Psoas muscle (tissue), 8 donors: Measurements from ENCODE around the gene B3GALT4. TPM values are rescaled to one million over a fixed set of nuclear protein-coding genes. Genes with fewer than 3 reads are reported as not detected.
A peak's percentile ranks its signal among the peaks of the same experiment; 100 is the strongest.

Experiments used
- ATAC-seq, 4 donors: fragments of 200-7000 bp; cut with Tn5 transposase; one replicate each; pipeline ENCODE4 v1.9.1; 2020; ENCODE audit warnings: moderate library complexity in 3 of 4, mild to moderate bottlenecking in 2 of 4
- DNase-seq, 2 donors: peaks; one replicate each; pipeline ENCODE4 v3.0.0-alpha.2; 2020
- H3K27ac ChIP-seq: fragments of 200-600 bp; one replicate; pipeline ENCODE4 v1.8.0; 2022
- H3K27me3 ChIP-seq, 3 donors: fragments of 200-600 bp in 1 of 3; one replicate each; pipeline versions ENCODE4 v1.6.1 to v1.8.0; 2013 to 2022; ENCODE audit warnings: low read length in 2 of 3, mild to moderate bottlenecking in 2 of 3, moderate library complexity in 1 of 3; ENCODE audit not compliant: insufficient read depth in 3 of 3
- H3K36me3 ChIP-seq, 2 donors: fragments of 200-600 bp in 1 of 2; one replicate each; pipeline versions ENCODE4 v1.6.1 to v1.8.0; 2013 to 2022; ENCODE audit warnings: low read depth in 1 of 2, mild to moderate bottlenecking in 1 of 2, moderate library complexity in 1 of 2; ENCODE audit not compliant: insufficient read depth in 1 of 2
- H3K4me1 ChIP-seq: fragments of 200-600 bp; one replicate; pipeline ENCODE4 v1.8.0; 2022
- H3K4me3 ChIP-seq: fragments of 200-600 bp; one replicate; pipeline ENCODE4 v1.8.0; 2022; ENCODE audit warnings: mild to moderate bottlenecking
- H3K9me3 ChIP-seq: fragments of 200-600 bp; one replicate; pipeline ENCODE4 v1.8.0; 2022
- CTCF ChIP-seq: fragments of 200-600 bp; IDR thresholded peaks from one replicate; pipeline ENCODE4 v1.8.0; 2022; ENCODE audit warnings: antibody characterized with exemption
- WGBS, 3 donors: extraction: QIAGEN DNeasy Blood & Tissue Kit; methylation state at CpG; one replicate each; pipeline versions ENCODE4 v1.1.6 to v1.1.7; 2013; 5-methylcytosine and 5-hydroxymethylcytosine counted together
- intact Hi-C, 2 donors: fragments of 100-400 bp; cut with DNase I; formaldehyde crosslinking; loops; one replicate each; pipeline versions ENCODE4 v1.11.0 to v1.14.2; 2022
- polyA plus RNA-seq, 3 donors: library from polyadenylated mRNA; stranded (reverse); fragments of 200-250 nt; gene quantifications; one replicate each; pipeline ENCODE4 v1.2.3, GENCODE V29; 2013
- total RNA-seq, 4 donors: library from RNA; stranded (reverse); fragmentation: NEBNext Ultra II Directional in 2 of 4; extraction: Animal tissue kit (Norgen Biotek cat#: 25700) in 2 of 4; gene quantifications; one replicate each; pipeline versions ENCODE4 v1.2.1 to v1.2.4, GENCODE V29; 2021 to 2023
- donor health status: healthy with polysubstance abuse.
- donor health status: DM: no; HTN: no; CAD: no; lungs with moderate emphysema.
- donor health status: Bipolar disorder and iron deficiency.
- donor health status: healthy.
- donor health status: DM: yes; HTN: yes; CAD: no.
- donor health status: DM: no; HTN: no; CAD: no.
- donor health status: DM: no; HTN: no; CAD: no.
- donor health status: DM: yes; HTN: yes; CAD: no.

Gene B3GALT4
- total and polyA plus RNA-seq, 7 donors, result 1.3 to 3.6 (median 1.8) TPM

GRCh38 chr6:33248932-33249731, 27.8 kb upstream of the B3GALT4 start:
- WGBS, 3 donors, result 0 to 1% (median 0%) methylated on average over 58 of the region's 58 CpGs
- peaks cover 13% of the 10 kb centered on the region for H3K4me1 ChIP-seq

GRCh38 chr6:33249732-33250630, 26.9 kb upstream of the B3GALT4 start:
- H3K36me3 ChIP-seq, result peaks cover 6 to 36% of the 10 kb centered on the region in 2 donors
- 9 to 11% (median 11%) methylated on average over 15 of the region's 15 CpGs for WGBS, 3 donors
- intact Hi-C loops, result loop anchor here (2.0 to 5.0 kb wide), 4 partner anchors 43 to 235 kb away; partner anchors contain the start of gene RING1 (in 1 of the 2)
- peak in 1 of 4 donors; percentile 1 for ATAC-seq
- DNase-seq, result peak in 1 of 2 donors; percentile 63
- no peaks in the 10 kb centered on the region for H3K27me3 ChIP-seq
- peaks cover 13% of the 10 kb centered on the region for H3K4me1 ChIP-seq
- peak overlapping the region; percentile 74 for H3K4me3 ChIP-seq
- no peak for TF ChIP-seq CTCF
- H3K27ac ChIP-seq, result peak overlapping the region; percentile 85
- no peaks in the 10 kb centered on the region for H3K9me3 ChIP-seq

More at GRCh38 chr6:33248932-33249731, 27.8 kb upstream of the B3GALT4 start:
- Histone ChIP-seq H3K27ac (peak overlapping the region; percentile 85), H3K9me3 (no peaks in the 10 kb centered on the region), H3K36me3 (peaks cover 6 to 27% of the 10 kb centered on the region in 2 donors), H3K27me3 (no peaks in the 10 kb centered on the region), H3K4me3 (peak overlapping the region; percentile 74)
- DNase-seq (peak; percentile 96 to 98), ATAC-seq (peak; percentile 95 to 97 (median 96))
- TF ChIP-seq CTCF, result no peak
- intact Hi-C loops, result loop anchor here (1.0 to 5.0 kb wide), 6 partner anchors 42 to 234 kb away; partner anchors contain the start of gene RING1 (in 1 of the 2)

GRCh38 chr6:33250731-33251130, 26.2 kb upstream of the B3GALT4 start:
- H3K9me3 ChIP-seq, result no peaks in the 10 kb centered on the region
- no peak overlapping the region for H3K4me3 ChIP-seq
- no peak overlapping the region for H3K27ac ChIP-seq
- TF ChIP-seq CTCF, result no peak
- intact Hi-C loops, result no loop called here
- no peaks in the 10 kb centered on the region for H3K27me3 ChIP-seq
- WGBS, 3 donors, result 92 to 100% (median 92%) methylated on average over 13 of the region's 13 CpGs
- H3K4me1 ChIP-seq, result peaks cover 13% of the 10 kb centered on the region
- ATAC-seq, result no peak
- DNase-seq, result no peak
- H3K36me3 ChIP-seq, result peaks cover 8 to 41% of the 10 kb centered on the region in 2 donors

GRCh38 chr6:33251395-33252012, 25.4 kb upstream of the B3GALT4 start:
- 76 to 87% (median 85%) methylated on average over 6 of the region's 6 CpGs for WGBS, 3 donors
- intact Hi-C loops, result no loop called here
- DNase-seq (no peak), ATAC-seq (no peak)
- TF ChIP-seq CTCF, result no peak
- H3K27me3 ChIP-seq, result no peaks in the 10 kb centered on the region
- no peaks in the 10 kb centered on the region for H3K9me3 ChIP-seq
- H3K4me1 ChIP-seq, result peaks cover 13% of the 10 kb centered on the region
- peaks cover 8 to 47% of the 10 kb centered on the region in 2 donors for H3K36me3 ChIP-seq
- H3K4me3 ChIP-seq, result no peak overlapping the region
- no peak overlapping the region for H3K27ac ChIP-seq
